ENCODE measurements around the gene CCDC57.

CCDC57 gene

GRCh38 chr17:82246365-82247181 is 33.9 kb upstream of the CCDC57 start:
- no peak for DNase-seq (ENCODE audit: low spot score)

- DNase-seq (ENCODE audit: low spot score) = no peak
Observed at GRCh38 chr17:82246040-82246364, 33.4 kb upstream of the CCDC57 start.

- DNase-seq (ENCODE audit: low spot score) = no peak
Observed at GRCh38 chr17:82245134-82246039, 32.7 kb upstream of the CCDC57 start.

DNA sequence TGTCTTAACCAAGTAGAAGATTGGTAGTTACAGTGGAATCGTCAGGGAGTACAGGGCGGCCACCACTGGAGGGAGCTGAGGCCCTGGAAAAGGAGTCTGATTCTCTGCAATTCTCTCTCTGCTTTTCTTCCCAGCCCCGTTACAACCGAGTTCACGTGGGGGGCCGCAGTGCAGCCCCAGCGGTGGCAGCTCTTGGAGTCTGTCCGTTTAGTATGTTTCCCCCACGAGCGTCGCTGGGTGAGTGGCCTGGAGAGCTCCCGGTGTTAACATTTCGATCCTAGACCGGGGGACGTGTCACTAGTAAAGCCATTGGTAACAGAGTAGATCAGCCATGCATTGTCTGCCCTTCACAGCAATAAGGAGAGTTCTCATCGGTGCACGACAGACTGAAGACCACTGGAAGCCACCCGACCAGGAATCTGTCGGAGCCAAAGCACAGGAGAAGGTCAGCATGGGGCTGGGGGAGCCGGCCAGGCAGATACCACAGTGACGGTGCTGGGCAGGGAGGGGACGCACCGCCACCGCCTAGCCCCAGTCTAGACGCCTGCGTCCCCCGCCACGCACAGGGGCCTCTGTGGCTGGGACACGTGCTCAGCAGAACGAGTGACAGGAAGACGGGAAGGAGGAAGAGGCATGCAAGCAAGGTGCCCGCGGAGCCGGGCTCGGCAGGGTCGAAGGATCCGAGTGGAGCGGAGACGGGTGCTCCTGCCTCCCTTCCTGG is 31.9 kb upstream of the CCDC57 start:
- no peak for DNase-seq (ENCODE audit: low spot score)

DNA sequence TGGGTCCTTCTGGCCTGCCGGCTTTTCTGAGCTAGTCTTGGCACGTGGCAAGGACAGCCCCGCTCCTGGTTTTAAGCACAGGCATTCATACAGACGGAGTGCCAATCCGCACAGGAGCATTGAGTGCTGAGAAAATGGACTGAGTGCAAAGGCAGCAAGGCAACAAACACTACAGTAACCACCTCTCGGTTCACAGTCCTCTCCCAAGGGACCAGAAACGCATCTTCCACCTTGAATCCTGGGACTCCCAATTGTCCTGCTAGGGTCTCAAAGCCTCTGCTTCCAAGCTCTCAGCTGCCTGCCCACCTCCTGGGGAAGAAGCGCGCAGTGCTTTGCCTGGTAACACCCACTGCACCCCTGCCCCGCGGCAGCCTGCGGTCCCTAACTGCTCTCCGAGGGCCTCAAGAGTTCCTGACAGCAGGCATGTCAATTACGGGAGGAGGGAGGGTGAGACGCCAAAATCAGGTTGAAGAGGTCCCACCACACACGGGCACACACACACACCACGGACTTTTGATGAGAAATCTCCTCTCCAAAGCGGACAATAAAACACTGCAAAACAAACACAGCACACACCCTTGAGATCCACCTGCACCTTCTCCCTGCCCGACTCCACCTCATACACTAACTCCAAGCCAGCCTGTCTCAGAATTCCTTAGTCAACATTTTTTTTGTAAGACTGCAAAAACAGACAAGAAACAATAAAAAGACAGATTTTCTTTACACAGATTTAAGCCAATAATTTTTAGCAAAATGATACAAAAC is 31.2 kb upstream of the CCDC57 start:
- DNase-seq (ENCODE audit: low spot score) = no peak

- DNase-seq (ENCODE audit: low spot score) = no peak
Observed at GRCh38 chr17:82242977-82243647, 30.5 kb upstream of the CCDC57 start.

DNA sequence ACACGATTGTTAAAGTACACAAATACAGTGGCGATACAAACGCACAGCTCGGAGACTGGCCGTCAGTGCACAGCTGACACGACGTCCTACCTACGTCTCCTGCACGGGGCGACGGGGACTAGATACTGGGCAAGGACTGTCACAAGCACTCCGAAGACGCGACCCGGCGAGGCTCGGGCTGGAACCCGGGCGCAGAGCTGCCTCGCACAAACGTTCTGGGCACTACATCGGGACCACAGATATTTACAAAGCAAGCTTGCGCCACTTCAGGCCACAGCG is 30.0 kb upstream of the CCDC57 start:
- no peak for DNase-seq (ENCODE audit: low spot score)

DNA sequence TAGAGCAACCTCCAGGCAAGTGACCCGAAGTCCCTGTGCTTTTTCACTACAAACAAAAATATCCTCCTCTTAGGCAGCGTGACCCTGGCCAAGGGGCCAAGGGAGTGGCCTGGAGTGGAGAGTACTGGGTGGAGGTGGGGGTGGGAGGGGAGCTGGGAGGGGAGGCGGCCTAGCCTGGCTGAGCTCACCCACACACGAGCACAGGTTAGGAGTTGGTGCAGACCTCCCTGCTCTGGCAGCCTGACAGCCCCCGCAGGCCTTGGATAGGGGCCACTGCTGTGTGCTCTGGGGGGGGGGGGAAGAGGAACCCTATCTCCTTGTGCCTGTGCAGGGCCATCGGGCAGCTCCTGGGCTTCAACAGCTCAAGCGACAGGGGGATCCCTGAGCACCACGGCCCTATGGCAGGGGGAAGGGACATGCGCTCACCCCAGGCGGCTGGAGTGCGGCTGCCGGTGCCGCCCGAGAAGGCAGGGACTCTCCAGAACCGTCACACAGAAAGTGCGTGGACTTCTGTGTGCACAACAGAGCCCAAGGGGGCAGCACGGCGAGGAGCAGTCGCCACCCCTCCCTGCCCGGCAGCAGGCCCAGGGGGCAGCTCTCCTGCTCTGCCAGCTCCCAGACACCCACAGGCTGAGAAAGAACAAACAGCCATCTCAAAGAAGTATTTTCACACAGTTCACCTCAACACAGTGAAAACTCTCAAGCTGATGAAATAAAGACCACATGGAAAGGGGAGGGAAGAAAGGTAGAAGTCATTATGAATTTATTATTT is 29.5 kb upstream of the CCDC57 start:
- no peak for DNase-seq (ENCODE audit: low spot score)

- DNase-seq (ENCODE audit: low spot score) = no peak
Observed at GRCh38 chr17:82241183-82241925, 28.7 kb upstream of the CCDC57 start.

- DNase-seq (ENCODE audit: low spot score) = no peak
Observed at GRCh38 chr17:82240506-82241182, 28.0 kb upstream of the CCDC57 start.

- DNase-seq (ENCODE audit: low spot score) = no peak
Observed at GRCh38 chr17:82239926-82240505, 27.4 kb upstream of the CCDC57 start.

GRCh38 chr17:82239401-82239925 is 26.8 kb upstream of the CCDC57 start:
- DNase-seq (ENCODE audit: low spot score) = no peak

GRCh38 chr17:82238472-82239201 is 26.0 kb upstream of the CCDC57 start:
- DNase-seq (ENCODE audit: low spot score) = peak; percentile 74

DNA sequence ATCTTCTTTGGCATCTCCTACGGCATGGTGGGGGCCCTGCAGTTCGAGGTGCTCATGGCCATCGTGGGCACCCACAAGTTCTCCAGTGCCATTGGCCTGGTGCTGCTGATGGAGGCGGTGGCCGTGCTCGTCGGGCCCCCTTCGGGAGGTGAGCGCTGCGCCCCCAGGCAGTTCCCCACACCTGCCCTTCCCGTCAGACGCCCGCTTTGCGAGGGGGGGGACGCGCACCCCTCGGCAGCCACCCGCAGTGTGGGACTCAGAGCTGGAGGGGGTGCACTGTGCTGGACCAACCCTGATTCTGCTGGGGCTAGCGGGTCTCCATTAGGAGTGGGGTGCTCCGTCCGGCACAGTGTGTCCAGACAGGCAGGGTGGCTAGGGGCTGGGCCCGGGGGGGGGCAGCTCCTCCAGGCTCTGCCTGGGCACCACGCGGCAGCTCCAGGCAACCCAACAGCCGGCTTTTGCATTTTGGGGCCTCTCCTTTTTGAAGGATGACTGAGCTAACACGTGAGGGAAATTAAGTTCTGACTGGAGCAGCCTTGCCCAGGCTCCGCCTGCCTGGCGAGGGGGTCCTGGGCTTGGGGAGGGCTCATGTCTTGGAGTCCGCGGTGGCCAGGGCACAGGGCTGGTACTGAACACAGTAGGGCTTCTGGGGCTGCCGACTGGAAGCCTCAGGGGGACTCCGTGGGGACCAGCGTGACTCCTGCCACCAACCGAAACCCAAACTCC is 25.3 kb upstream of the CCDC57 start:
- no peak for DNase-seq (ENCODE audit: low spot score)

GRCh38 chr17:82237083-82237745 is 24.6 kb upstream of the CCDC57 start:
- no peak for DNase-seq (ENCODE audit: low spot score)

DNA sequence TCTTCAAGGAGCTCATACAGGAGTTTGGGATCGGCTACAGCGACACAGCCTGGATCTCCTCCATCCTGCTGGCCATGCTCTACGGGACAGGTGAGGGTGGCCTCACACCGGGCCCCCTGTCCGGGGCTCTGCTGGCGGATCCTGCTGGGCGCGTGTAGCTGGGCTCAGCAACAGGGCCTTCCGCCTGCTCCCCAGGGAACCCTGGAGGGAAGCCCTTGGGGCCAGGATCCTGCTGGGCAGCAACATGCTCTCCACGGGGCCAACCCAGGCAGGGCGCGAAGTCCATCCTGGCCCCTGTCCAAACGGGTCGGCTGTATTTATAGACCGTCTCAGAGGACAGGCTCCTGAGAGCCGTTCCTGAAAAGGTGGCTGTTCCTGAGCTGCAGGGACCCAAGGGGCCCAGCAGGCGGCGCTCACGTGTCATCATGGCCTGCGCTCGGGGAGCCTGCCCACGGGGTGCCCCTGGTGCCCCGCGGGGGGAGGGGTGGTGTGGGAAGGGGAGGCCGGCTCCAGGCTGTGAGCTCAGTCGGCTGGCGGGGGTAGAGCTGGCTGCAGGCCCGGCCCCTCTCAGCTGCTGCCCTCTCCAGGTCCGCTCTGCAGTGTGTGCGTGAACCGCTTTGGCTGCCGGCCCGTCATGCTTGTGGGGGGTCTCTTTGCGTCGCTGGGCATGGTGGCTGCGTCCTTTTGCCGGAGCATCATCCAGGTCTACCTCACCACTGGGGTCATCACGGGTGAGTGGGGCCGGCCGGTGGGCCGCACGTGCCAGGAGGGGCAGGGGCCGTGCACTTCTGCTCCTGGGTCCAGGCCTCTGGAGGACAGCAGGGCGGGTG is 23.7 kb upstream of the CCDC57 start:
- DNase-seq (ENCODE audit: low spot score) = peak; percentile 66
